GM21786 (cell line): Measurements from ENCODE around the gene RAI1.

Source experiments
- ATAC-seq: cut with Tn5 transposase; IDR thresholded peaks from one replicate; pipeline ENCODE4 v1.9.1; 2021; ENCODE audit not compliant: unreplicated experiment

Gene RAI1

DNA sequence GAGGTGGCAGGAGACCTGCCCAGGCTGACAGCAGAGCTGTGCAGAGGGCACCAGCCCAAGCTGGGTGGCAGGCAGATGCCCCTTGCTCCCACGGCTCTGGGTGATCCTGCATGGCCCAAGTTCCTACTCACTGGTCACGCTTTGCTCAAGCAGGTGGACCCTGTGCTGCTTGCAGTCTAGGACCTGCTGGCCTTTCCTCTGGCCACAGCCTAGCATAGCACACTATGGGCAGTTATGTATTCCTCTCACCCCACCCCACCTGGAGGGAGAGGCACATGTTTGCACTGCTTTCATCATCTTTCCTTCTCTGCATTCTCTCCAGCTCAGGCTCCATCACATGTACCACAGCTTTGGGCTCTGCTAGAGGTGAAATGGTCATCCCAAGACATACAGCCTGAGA, 175.1 kb downstream of the RAI1 start:
- no peak for ATAC-seq

DNA sequence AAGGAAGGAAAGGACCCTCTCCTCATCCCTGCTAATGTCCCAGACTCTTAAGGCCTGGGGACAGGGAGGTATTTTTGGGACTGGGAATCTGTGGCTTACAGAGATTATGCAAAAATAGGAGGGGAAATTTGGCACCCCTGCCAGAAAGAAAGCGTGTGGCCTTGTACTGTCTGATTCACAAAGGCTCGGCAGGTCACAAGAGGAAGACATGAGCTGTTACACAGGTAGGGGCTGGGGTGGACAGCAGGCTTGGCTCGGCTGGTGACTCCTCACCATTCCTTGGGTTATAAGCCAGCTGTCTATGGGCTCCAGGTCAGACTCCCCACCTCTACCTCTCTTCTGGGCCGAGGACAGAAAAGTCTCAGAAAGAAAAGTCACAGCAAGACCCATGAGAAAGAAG, 176.2 kb downstream of the RAI1 start:
- no peak for ATAC-seq

DNA sequence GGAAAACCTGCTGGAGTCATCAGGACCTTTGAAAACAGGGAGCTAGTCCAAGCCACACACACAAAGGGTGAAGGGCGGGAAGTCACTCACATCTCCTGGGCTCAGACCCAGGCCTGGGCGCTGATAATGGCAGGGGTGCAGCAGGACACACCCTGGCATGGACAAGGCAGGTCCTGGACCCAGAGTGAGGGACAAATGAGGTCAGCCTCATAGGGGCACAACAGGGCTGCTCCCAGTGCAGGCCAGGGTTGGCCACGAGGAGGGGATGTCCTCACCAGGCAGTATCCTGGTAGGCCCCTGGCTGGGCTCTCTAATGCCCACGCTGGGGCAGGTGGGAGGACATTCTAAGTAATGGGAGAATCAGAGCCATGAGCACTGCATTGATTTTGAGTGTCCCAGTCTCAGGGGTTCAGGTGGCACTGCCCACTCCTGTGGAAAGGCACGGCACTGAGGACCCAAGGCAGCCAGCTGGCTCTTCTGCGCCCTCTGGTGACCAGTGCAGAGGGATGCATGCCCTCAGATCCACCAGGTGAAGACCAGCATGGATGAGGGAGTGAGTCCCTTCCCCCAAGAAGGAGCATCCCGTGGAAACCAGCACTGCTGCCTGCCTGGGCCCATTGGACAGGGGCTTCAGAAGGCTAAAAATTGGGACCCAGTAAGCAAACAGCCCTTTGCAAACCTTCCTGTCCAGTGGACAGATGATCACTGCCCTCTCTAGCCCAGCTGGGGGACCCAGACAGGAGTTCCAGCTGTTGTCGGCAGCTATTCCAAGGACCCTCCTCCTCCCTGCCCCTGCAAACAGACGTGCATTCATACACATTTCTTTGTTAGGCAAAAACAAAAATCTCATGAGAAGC, 178.9 kb downstream of the RAI1 start:
- ATAC-seq = peak; percentile 58

DNA sequence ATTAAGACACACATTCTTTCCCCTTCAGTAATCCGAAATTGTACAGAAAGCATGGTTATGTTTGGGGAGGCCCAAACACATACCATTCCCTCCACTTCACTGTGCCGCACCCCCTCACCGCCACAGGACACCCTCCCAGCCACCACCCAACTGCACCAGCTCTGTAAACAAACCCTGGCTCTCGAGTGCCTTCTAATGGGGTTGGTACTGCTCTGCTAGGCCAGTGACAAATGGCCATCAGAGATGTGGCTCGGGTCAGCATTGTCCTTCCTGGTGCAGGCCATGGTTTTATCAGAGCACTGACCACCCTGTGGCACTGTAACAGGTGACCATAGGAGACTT, 179.5 kb downstream of the RAI1 start:
- ATAC-seq = no peak
